Activated T-cell treated with anti-CD3 and anti-CD28 coated beads for 24 hours (primary cell): ENCODE measurements around the gene BDH1.
"Not testable (repeated sequence)": the region's sequence is repeated elsewhere in the genome, so short reads cannot be mapped to it uniquely, and the experiment has no call there.

Source experiments
- DNase-seq: peaks from one replicate; pipeline ENCODE4 v3.0.0-alpha.2; 2020; ENCODE audit warnings: low read depth

Gene BDH1, protein sequence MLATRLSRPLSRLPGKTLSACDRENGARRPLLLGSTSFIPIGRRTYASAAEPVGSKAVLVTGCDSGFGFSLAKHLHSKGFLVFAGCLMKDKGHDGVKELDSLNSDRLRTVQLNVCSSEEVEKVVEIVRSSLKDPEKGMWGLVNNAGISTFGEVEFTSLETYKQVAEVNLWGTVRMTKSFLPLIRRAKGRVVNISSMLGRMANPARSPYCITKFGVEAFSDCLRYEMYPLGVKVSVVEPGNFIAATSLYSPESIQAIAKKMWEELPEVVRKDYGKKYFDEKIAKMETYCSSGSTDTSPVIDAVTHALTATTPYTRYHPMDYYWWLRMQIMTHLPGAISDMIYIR

GRCh38 chr3:197555281-197556261 is at the start of gene BDH1:
Gene BDH1 (minus strand): TSS chr3:197555968. CDS start chr3:197546443, 9,525 bp downstream.
- peak; percentile 66 for DNase-seq

GRCh38 chr3:197603317-197603933 is 47.7 kb upstream of the BDH1 start:
- DNase-seq = no peak

DNA sequence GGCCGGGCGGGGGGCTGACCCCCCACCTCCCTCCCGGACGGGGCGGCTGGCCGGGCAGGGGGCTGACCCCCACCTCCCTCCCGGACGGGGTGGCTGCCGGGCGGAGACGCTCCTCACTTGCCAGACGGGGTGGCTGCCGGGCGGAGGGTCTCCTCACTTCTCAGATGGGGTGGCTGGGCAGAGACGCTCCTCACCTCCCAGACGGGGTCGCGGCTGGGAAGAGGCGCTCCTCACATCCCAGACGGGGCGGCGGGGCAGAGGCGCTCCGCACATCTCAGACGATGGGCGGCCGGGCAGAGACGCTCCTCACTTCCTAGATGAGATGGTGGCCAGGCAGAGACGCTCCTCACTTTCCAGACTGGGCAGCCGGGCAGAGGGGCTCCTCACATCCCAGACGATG is 46.6 kb upstream of the BDH1 start:
- DNase-seq = not testable (repeated sequence)

DNA sequence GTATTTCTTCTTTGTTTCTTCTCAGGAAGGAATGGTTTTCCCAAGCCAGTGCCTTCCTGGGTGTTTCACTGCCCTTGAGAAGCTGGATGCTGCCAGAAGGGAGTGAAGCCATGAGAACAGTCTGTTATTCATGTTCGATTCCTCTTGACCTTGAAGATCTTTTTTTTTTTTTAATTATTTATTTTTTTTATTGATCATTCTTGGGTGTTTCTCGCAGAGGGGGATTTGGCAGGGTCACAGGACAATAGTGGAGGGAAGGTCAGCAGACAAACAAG is 45.7 kb upstream of the BDH1 start:
- DNase-seq = not testable (repeated sequence)

- no peak for DNase-seq
Measured at GRCh38 chr3:197600796-197601565, 45.2 kb upstream of the BDH1 start.

DNA sequence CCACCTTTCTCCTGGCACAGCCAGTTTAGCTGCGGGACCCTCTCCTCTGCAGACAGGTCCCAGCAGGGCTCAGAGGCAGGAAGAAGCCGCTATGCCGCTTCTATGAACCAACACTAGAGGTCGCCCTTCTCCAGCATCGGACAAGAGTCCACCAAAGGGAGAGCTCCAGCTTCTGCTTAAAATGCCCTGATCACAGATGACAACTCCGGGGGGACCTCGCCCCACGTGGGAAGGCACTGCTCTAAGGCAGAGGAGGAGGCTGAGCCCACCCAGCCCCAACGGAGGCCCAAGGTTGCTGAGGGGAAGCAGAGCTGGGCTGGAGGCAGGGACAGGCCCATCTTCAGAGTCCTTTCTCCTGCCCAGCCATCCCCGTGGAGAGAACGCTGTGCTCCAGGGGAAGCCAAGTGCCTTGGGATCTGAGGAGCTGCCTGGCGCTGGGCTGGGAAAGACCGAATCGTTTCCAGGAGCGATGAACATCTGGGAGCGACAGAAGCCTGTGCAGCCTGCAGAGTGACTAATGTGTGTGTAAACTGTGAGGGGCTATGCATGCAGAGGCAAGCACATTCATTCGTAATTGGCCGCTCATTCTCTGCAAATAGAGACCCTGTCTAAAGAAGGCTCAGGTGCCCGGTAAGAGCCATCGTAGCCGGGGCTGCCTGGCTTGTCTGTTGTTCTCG is 43.5 kb upstream of the BDH1 start:
- peak; percentile 74 for DNase-seq

DNA sequence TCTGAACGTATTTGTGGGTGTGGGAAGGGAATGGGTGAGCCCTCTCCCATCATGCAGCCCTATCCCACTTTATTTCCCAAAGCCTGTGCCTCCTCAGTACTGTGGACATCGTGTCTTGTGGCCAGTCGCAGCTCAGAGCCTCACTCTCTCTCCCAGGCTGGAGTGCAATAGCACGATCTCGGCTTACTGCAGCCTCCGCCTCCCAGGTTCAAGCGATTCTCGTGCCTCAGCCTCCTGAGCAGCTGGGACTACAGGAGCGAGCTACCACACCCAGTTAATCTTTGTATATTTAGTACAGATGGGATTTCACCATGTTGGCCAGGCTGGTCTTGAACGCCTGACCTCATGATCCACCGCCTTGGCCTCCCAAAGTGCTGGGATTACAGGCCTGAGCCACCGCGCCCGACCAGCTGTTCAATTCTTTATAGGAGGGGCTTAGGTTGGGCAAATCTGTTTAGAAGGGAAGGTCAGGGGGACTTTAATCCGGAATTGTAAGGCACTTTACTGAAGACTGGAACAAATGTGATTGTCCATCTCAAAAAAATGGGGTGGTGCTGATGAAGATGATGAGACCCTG is 42.7 kb upstream of the BDH1 start:
- DNase-seq = no peak

- no peak for DNase-seq
Measured at GRCh38 chr3:197597335-197597734, 41.6 kb upstream of the BDH1 start.

DNA sequence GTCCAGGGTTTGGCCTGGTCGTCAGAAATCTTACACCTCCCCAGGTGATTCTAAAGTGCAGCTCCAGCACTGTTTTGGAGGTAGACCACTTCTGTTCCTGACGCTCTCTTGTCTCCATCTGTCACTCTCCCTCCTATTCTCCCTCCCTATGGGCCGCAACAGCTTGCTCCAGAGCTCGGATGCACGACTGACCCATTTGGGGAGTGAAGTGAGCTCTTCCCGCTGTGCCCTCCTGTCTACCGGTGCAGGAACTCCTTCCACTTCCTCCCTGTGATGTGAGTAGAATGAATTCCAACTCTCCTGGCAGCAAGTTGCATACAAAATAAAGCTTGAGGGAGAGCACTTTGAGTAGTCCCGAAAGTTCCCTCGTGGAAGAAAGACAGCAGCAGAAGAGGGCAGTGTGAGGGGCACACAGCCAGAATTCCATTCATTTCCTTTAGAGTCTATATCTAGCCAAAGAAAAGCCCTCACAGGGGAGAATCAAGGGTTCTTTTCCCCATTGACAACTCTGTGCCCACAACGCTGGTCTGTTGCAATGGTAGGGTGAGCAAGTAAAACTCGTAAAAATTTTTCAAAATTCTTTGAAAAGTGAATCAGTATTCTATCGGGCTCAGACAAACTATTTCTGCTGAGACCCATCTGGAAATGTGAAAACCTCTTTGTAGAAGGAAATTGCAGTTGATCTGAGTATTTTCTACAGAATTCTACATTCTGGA is 39.9 kb upstream of the BDH1 start:
- no peak for DNase-seq

DNA sequence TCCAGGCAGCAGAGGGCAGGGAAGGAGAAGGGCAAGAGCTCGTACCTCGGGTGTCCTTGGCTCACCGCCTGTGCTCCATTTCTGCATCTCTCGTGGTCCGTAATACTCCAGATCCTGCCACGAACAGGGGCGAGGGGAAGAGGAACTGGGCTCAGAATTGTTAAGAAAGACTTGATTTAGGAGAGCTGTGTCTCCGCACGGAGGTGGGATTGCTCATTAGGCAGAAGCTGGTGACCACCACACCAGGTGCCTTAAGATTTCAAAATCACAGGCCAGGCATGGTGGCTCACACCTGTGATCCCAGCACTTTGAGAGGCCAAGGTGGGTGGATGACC is 37.2 kb upstream of the BDH1 start:
- DNase-seq = no peak

DNA sequence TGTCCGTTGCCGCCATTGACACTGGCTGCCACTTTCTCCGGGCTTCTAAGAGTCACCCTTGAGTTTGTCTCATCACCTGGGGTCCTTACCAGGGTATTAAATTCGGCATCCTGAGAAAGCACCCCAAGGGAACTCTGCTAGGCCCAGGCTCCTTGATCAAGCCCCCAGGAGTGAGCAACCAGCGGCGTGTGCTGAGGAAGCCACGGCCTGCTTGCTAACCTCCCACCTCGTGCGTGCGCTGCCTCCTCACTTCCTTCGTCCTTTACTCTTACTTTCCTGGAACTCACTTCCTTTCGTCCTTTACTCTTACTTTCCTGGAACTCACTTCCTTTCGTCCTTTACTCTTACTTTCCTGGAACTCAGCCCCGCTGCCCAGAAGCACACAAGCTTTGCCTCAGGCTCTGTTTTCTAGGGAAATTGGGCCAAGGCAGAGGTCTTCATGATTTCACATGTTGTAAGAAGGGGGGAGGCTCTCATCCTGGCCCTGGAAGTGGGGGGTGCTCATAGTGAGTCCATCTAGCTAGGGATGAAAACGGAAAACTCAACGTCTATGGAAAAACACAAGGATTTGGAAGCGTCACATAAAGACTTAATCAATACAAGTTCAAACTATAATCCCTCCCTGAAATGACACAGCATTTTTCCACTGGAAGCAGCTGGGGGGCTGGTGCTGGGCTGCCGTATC is 36.7 kb upstream of the BDH1 start:
- DNase-seq = no peak

DNA sequence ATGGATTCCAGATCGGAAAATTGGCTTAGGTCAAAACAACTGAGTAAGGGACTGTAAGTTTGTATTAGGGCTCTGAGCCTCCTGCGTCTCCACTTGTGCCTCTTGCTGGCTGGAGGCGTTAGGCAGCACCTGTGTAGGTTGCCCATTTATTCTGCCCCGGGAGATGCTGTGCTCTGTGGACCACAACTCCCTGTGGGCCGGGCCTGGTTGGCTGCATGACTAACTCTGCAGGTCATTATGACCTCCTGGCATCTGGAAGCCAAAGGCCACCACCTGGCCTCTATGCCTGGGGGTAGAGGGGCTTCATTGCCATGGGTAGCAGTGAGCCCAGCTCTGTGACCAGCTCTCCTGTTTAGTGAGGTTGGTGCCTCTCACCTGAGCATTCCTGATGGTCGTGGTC is 36.0 kb upstream of the BDH1 start:
- DNase-seq = no peak

DNA sequence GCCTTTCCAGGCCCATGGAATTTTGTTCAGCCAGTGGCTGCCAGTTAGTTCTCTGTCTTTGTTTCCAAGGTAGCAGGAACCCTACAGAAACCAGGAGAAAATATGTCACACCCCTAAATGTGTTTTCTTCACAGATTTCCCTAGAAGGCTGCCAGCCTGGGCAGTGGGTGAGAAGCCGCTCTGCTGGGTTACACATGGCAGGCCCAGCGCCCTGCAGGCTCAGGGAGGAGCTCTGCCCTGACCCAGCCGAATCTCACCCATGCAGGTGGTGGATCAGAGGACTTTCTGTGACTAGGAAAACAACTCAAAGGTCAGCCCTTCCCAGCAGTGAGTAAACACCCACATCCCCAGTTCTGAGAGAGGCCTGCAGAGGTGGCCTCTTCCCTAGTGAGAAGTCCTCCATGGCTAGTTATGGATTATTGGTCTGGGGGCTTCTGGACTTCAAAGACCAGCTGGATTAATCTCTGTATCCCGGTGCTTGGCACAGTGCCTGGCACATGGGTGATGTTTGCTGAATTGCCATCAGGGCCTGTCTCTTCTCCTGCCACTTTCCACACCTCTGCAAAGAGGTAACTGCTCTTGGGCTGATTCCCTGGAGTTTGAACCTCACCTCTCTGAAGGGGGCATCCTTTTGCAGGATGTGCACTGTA is 34.7 kb upstream of the BDH1 start:
- DNase-seq = no peak

DNA sequence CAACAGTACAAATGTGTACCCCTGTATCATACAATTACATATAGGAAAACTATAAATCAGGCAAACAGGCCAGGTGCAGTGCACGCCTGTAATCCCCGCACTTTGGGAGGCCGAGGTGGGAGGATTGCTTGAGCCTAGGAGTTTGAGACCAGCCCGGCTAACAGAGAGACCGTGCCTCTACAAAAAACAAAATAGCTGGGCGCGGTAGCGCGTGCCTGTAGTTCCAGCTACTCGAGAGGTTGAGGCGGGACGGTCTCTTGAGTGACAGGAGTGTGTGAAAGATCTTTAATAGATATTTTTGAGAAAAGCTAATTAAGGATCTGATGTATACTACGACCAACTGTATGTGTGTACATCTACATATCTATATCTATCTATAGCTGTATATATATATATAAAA is 33.8 kb upstream of the BDH1 start:
- no peak for DNase-seq

GRCh38 chr3:197586768-197587167 is 31.0 kb upstream of the BDH1 start:
- not testable (repeated sequence) for DNase-seq

DNA sequence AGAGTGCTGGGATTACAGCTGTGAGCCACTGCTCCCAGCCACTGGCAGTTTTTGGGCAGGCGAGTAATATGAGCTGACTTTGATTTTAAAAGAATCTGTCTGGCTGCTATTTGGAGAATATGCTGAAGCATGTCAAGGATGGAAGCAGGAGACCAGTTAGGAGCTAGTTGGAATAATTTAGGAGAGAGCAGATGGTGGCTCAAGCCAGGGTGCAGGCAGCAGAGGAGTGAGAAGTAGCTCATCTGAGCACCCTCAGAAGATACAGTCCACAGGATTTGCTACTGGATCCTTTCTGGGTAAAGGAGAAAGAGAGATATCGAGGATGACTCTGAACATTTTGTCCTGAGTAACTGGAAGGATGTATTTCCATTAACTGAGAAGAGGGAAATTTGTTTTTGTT is 30.4 kb upstream of the BDH1 start:
- DNase-seq = no peak

DNA sequence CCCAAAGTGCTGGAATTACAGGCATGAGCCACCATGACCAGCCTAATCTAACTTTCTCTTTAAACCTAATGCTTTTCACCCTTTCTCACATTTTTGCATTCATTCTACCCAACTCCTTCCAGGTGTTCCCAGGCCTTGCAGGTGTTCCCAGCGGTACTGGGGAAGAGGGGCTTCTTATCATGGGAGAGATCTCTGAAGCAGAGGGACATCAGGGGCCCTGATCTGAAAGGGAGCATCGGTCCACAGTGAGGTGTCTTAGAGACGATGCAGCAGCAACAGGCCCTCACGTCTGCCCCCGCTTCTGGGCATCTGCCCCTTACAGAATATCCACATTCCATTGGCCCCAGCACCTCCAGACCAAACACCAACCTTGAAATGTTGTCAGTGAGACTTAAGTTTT is 29.0 kb upstream of the BDH1 start:
- DNase-seq = no peak

DNA sequence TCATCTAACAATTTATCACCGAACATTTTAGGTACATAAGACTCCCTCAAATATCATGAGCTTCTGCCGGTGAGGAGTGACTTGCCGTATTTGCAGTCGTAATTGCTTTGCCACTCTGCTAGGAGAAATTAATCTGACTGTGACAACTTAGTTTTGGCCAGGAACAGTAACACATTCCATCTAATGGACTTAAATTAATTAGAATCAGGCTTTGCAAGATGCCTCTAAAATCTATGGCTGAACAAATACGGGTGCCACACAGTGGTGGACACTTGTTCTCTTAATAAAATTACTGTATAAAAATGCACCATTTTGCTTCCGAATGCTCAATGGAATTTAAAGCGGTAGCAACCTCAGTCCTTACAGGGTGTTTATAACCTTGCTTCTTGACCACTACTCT is 27.6 kb upstream of the BDH1 start:
- DNase-seq = no peak

DNA sequence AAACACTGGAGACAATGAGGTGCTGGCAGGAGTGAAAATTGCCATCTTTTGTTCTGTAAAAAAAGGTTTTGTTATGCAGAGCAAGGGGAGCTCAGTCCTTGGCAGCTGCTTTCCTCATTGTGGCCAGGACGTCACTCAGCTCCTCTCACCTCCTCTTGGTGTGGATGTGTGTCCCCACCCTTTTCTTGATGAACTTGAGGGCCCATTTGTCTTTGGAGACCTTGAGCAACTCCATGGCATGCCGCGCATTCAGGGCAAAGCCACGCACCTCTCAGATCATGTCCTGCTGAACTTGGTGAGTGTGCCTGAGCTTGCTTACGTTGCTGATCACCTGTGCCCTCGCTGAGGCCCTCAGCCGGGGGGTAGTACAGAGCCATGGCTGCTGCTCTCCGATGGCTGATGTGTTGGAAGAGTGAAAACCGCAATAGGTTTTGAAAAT is 24.5 kb upstream of the BDH1 start:
- no peak for DNase-seq

- DNase-seq = no peak
Measured at GRCh38 chr3:197578376-197578775, 22.6 kb upstream of the BDH1 start.
